ENCODE data around the gene B4GALNT1.
"Not testable (repeated sequence)": the region's sequence is repeated elsewhere in the genome, so short reads cannot be mapped to it uniquely, and the experiment has no call there.

Gene B4GALNT1

DNA sequence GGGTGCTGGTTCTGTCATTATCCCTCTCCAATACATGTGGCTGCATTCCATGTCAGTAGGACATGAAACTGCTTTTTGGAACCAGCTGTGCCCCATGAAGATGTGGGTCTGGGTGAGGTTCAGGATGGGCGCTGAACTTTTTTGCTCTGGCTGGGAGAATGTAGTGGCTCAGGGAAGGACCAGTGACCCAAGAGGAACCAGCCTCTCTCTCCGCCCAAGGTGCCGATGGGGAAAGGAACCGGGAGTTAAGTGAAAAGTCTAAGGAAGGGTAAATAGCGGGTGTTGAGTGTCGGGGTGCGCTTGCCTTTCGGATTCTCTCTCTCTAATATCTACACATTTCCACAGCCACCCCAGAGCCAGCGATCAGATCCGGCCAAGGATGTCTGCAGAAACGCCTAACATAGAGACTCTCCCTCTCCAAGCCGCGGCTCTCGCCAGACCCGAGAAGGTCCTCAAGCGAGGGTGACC lies 14.0 kb downstream of the B4GALNT1 start:
- H3K4me1 ChIP-seq (ENCODE audit: insufficient read depth, low read length), result peaks cover 2% of the 10 kb centered on the region
- H3K9me3 ChIP-seq (ENCODE audit: insufficient read depth, low read depth, low read length), result no peaks in the 10 kb centered on the region
- H3K27ac ChIP-seq (ENCODE audit: low read depth, low read length), result no peak overlapping the region
- 38% methylated on average over 16 of the region's 16 CpGs for WGBS
- peaks cover 15% of the 10 kb centered on the region; the same call in 1 of the 2 replicates for H3K36me3 ChIP-seq (ENCODE audit: insufficient read depth, low read length)
- H3K4me3 ChIP-seq (ENCODE audit: low read length), result peak overlapping the region; percentile 37
- peaks cover 92% of the 10 kb centered on the region for H3K27me3 ChIP-seq (ENCODE audit: insufficient read depth, low read length)
- H3K9ac ChIP-seq (ENCODE audit: low read depth, low read length), result no peak overlapping the region

DNA sequence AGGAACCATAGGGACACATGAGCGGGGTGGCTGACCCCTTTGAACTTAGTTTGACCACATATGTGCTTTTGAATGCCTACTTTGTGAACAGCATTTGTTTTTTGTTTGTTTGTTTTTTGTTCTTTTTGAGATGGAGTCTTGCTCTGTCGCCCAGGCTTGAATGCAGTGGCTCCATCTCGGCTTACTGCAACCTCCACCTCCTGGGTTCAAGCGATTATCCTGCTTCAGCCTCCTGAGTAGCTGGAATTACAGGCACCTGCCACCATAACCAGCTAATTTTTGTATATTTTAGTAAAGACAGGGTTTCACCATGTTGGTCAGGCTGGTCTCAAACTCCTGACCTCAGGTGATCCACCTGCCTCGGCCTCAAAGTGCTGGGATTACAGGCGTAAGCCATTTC lies 14.6 kb downstream of the B4GALNT1 start:
- peaks cover 86% of the 10 kb centered on the region for H3K27me3 ChIP-seq (ENCODE audit: insufficient read depth, low read length)

DNA sequence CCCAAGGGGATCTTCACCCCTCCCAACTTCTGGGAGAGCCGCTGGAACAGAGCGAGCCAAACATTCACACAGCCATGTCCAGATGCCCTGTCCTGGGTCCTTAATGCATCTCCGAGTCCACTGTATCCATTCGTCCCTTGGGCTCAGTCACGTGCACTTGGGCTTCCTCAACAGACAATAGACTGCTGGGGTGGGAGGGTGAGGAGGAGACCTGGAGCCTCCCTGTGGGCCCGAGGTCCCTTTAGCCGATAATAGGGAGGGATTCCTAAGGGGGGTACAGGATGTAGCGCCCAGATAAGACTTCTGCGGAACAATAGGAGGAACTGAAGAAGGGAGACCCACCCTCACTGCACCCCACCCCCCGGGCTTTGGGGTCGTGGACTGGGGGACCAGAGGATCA lies 15.1 kb downstream of the B4GALNT1 start:
- WGBS, result 72% methylated on average over 9 of the region's 11 CpGs
- Histone ChIP-seq H3K36me3 (ENCODE audit: insufficient read depth, low read length) (peaks cover 15% of the 10 kb centered on the region; the same call in 1 of the 2 replicates), H3K4me3 (ENCODE audit: low read length) (no peak overlapping the region), H3K27ac (ENCODE audit: low read depth, low read length) (no peak overlapping the region), H3K4me1 (ENCODE audit: insufficient read depth, low read length) (peaks cover 4% of the 10 kb centered on the region), H3K27me3 (ENCODE audit: insufficient read depth, low read length) (peaks cover 85% of the 10 kb centered on the region), H3K9me3 (ENCODE audit: insufficient read depth, low read depth, low read length) (no peaks in the 10 kb centered on the region), H3K9ac (ENCODE audit: low read depth, low read length) (no peak overlapping the region)

More for the DNA sequence above, 14.6 kb downstream of the B4GALNT1 start:
- not testable (repeated sequence) for H3K4me3 ChIP-seq (ENCODE audit: low read length); H3K27ac ChIP-seq (ENCODE audit: low read depth, low read length); H3K9me3 ChIP-seq (ENCODE audit: insufficient read depth, low read depth, low read length); H3K9ac ChIP-seq (ENCODE audit: low read depth, low read length); H3K4me1 ChIP-seq (ENCODE audit: insufficient read depth, low read length)
- H3K36me3 ChIP-seq (ENCODE audit: insufficient read depth, low read length), result peaks cover 15% of the 10 kb centered on the region; the same call in 1 of the 2 replicates
- 89% methylated on average over 6 of the region's 6 CpGs for WGBS

DNA sequence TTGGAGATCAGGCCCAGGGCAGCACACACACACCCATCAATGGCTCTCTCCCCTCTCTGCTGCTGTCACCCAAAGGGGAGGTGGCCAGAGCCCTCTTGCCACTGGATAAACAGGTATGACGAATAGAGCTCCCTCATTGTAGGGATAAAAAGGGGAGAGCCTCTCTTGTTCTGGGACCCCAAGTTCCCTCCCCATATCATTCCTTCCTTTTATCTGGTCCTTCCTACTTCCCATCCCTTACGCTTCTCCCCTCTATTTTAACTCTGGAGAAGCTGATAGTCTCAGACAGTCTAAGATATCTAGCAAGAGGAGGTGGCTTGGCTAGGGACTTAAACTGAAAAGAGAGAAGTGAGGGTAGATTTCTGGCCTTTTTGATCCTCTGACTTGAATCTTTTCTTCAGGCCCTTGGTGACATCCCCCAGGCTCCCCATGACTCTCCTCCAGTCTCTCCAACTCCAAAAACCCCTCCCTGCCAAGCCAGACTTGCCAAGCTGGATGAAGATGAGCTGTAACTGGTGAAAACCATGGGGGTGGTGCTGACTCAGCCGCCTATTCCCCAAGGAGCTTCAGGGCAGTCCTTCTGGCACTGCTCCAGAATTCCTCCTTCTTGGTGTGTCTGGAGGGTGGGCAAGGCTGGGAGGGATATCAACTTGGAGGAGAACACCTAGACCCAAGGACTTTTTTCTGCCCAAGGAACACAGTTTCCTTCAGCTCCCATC lies 16.5 kb downstream of the B4GALNT1 start:
- Histone ChIP-seq H3K9me3 (ENCODE audit: insufficient read depth, low read depth, low read length) (no peaks in the 10 kb centered on the region), H3K27ac (ENCODE audit: low read depth, low read length) (no peak overlapping the region), H3K4me3 (ENCODE audit: low read length) (no peak overlapping the region), H3K36me3 (ENCODE audit: insufficient read depth, low read length) (peaks cover 15% of the 10 kb centered on the region; the same call in 1 of the 2 replicates), H3K9ac (ENCODE audit: low read depth, low read length) (no peak overlapping the region), H3K4me1 (ENCODE audit: insufficient read depth, low read length) (peaks cover 11% of the 10 kb centered on the region), H3K27me3 (ENCODE audit: insufficient read depth, low read length) (peaks cover 82% of the 10 kb centered on the region)
- 88% methylated on average over 2 of the region's 3 CpGs for WGBS

DNA sequence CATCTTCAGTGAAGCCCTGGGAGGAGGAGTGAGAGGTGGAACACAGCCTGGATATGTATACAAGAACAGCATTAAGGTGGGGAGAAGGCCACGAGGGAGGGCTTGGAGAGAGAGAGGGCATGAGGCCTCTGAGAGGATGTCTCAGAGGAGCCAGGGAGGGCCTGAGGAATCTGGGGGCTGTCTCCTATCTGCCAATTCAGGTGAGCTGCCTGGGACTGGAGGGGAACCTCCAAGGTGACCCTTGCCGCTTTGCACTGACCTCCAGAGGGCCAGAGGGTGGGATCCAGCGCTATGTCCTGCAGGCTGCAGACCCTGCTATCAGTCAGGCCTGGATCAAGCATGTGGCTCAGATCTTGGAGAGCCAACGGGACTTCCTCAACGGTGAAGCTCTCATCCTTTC lies 17.4 kb downstream of the B4GALNT1 start:
- WGBS, result 89% methylated on average over 5 of the region's 5 CpGs
- H3K4me1 ChIP-seq (ENCODE audit: insufficient read depth, low read length), result peaks cover 11% of the 10 kb centered on the region

DNA sequence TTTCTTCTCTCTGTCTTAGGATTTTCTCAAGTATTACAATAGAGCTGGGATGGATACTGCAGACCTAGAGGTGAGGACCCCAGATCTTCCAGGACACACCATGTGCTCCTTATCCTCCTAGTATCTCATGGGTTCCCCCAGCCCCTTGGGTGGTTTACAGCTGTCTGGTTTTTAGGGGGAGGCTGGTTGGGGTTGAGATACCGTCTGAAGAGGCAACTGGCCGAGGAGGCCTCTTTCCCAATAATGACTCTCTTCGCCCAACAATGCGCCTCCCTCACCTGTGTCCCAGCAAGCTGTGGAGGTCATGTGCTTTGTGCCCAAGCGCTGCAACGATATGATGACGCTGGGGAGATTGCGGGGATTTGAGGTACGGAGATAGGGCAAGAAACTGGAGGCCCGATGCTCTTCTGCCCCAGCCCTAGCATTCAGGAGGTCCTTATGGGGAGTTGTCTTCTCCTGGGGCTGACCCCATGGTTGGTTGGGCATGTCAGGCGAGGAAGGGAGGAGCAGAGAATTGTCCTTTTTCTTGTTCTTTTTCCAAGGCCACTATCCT lies 18.0 kb downstream of the B4GALNT1 start:
- Histone ChIP-seq H3K9ac (ENCODE audit: low read depth, low read length) (no peak overlapping the region), H3K27ac (ENCODE audit: low read depth, low read length) (no peak overlapping the region), H3K4me3 (ENCODE audit: low read length) (no peak overlapping the region), H3K4me1 (ENCODE audit: insufficient read depth, low read length) (peaks cover 11% of the 10 kb centered on the region), H3K36me3 (ENCODE audit: insufficient read depth, low read length) (peaks cover 15% of the 10 kb centered on the region; the same call in 1 of the 2 replicates), H3K27me3 (ENCODE audit: insufficient read depth, low read length) (peaks cover 75% of the 10 kb centered on the region), H3K9me3 (ENCODE audit: insufficient read depth, low read depth, low read length) (no peaks in the 10 kb centered on the region)
- WGBS, result 87% methylated on average over 11 of the region's 11 CpGs

More for the DNA sequence above, 17.4 kb downstream of the B4GALNT1 start:
- Histone ChIP-seq H3K36me3 (ENCODE audit: insufficient read depth, low read length) (peaks cover 15% of the 10 kb centered on the region; the same call in 1 of the 2 replicates), H3K9ac (ENCODE audit: low read depth, low read length) (no peak overlapping the region), H3K9me3 (ENCODE audit: insufficient read depth, low read depth, low read length) (no peaks in the 10 kb centered on the region), H3K4me3 (ENCODE audit: low read length) (no peak overlapping the region), H3K27me3 (ENCODE audit: insufficient read depth, low read length) (peaks cover 77% of the 10 kb centered on the region), H3K27ac (ENCODE audit: low read depth, low read length) (no peak overlapping the region)

DNA sequence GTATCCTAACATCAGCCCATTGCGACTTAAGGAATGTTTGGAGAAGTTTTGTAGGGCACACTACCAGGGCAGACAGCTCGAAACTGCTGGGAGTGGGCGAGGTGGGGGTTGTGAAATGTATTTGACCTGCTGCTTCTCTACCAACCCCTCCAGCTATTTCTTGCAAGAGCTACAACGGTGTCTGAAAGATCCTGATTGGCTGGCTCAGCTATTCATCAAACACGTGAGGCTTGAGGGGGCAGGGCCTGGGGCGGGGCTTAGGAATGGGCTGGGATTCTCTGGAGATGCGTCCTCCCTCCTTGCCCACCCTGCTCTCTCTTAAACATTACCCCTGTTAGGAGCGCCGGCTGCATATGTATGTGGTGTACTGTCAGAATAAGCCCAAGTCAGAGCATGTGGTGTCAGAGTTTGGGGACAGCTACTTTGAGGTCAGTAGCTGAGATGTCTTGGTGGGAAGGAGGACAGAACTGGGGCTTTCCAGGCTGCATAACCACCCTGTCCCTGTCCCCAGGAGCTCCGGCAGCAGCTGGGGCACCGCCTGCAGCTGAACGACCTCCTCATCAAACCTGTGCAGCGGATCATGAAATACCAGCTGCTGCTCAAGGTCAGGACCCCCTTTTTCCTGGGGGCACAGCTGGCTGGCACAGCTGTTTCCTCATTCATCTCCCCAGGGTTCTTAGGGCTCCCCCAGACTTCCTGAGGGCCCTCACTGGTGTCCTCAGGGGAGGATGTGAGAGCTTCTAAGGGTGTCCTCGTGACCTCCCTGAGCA lies 18.6 kb downstream of the B4GALNT1 start:
- Histone ChIP-seq H3K9me3 (ENCODE audit: insufficient read depth, low read depth, low read length) (no peaks in the 10 kb centered on the region), H3K27ac (ENCODE audit: low read depth, low read length) (no peak overlapping the region), H3K27me3 (ENCODE audit: insufficient read depth, low read length) (peaks cover 68% of the 10 kb centered on the region), H3K4me1 (ENCODE audit: insufficient read depth, low read length) (peaks cover 11% of the 10 kb centered on the region), H3K4me3 (ENCODE audit: low read length) (peak overlapping the region; percentile 18; the same call in 1 of the 2 replicates), H3K9ac (ENCODE audit: low read depth, low read length) (no peak overlapping the region), H3K36me3 (ENCODE audit: insufficient read depth, low read length) (peaks cover 15% of the 10 kb centered on the region; the same call in 1 of the 2 replicates)
- 70% methylated on average over 14 of the region's 14 CpGs for WGBS

DNA sequence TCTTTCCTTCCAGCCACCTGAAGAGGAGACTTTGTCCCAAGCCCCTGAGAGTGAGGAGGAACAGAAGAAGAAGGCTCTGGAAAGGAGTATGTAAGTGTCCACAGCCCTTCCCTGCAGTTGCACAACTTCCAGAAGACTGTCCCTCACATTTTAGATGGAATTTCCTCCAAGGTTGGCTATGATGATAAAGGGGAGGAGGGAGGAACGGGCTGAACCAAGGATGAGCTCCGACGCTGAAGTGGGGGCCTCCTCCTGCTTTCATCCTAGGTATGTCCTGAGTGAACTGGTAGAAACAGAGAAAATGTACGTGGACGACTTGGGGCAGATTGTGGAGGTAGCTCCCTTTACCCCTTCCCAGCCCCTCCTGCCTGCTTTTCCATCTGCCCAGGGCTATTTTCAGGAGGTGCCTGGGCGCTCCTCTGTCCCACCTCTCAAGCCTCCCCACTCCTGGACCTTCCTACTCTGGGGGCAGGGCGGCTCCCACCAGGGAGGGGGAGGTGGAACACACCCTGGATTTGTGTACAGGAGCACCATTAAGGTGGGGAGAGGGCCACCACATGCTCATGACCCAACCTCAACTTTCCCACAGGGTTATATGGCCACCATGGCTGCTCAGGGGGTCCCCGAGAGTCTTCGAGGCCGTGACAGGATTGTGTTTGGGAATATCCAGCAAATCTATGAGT lies 19.4 kb downstream of the B4GALNT1 start:
- Histone ChIP-seq H3K9ac (ENCODE audit: low read depth, low read length) (no peak overlapping the region), H3K36me3 (ENCODE audit: insufficient read depth, low read length) (peaks cover 17% of the 10 kb centered on the region; the same call in 1 of the 2 replicates), H3K27ac (ENCODE audit: low read depth, low read length) (no peak overlapping the region), H3K4me3 (ENCODE audit: low read length) (peak overlapping the region; percentile 18; the same call in 1 of the 2 replicates), H3K27me3 (ENCODE audit: insufficient read depth, low read length) (peaks cover 60% of the 10 kb centered on the region), H3K4me1 (ENCODE audit: insufficient read depth, low read length) (peaks cover 16% of the 10 kb centered on the region), H3K9me3 (ENCODE audit: insufficient read depth, low read depth, low read length) (no peaks in the 10 kb centered on the region)
- 93% methylated on average over 9 of the region's 10 CpGs for WGBS

DNA sequence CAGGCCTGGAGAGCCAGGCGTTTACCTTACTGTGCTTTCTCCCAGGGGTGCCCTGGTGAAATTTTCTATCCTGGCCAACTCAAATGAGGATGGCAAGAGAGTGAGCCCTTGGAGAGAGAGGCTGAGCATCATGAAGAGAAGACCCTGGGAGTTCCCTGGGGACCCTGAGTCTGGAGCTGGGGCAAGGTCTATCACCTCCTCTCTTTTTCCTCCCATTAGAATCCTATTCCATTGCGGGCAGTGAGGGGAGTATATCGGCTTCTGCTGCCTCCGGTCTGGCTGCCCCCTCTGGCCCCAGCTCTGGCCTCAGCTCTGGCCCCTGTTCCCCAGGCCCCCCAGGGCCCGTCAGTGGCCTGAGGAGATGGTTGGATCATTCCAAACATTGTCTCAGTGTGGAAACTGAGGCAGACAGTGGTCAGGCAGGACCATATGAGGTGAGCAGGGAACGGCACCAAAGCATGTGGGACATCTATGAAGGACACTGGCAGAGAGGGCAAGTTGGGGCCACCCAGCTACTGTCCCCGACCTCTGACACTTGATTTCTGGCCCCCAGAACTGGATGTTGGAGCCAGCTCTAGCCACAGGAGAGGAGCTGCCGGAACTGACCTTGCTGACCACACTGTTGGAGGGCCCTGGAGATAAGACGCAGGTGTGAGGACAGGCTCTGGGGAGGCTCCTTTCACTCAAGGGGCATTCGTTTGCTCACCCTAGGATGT lies 20.1 kb downstream of the B4GALNT1 start:
- Histone ChIP-seq H3K4me3 (ENCODE audit: low read length) (peak overlapping the region; percentile 51; the same call in 1 of the 2 replicates), H3K4me1 (ENCODE audit: insufficient read depth, low read length) (peaks cover 18% of the 10 kb centered on the region), H3K9me3 (ENCODE audit: insufficient read depth, low read depth, low read length) (no peaks in the 10 kb centered on the region), H3K36me3 (ENCODE audit: insufficient read depth, low read length) (peaks cover 22% of the 10 kb centered on the region; the same call in 1 of the 2 replicates), H3K9ac (ENCODE audit: low read depth, low read length) (no peak overlapping the region), H3K27me3 (ENCODE audit: insufficient read depth, low read length) (peaks cover 53% of the 10 kb centered on the region), H3K27ac (ENCODE audit: low read depth, low read length) (no peak overlapping the region)
- 93% methylated on average over 10 of the region's 10 CpGs for WGBS

Data from HUES64 (cell line).